Stimulated activated CD4-positive, alpha-beta T cell treated with anti-CD3 and anti-CD28 coated beads, Interleukin-1b, Interleukin-23, amount 100 ng/mL, for 4 hours (primary cell): Measurements from ENCODE around the gene PMF1.

Source experiments
- DNase-seq, 2 donors: peaks; one replicate each; pipeline ENCODE4 v3.0.0-alpha.2; 2020; ENCODE audit warnings: low read depth in 2 of 2

The PMF1 gene

DNA sequence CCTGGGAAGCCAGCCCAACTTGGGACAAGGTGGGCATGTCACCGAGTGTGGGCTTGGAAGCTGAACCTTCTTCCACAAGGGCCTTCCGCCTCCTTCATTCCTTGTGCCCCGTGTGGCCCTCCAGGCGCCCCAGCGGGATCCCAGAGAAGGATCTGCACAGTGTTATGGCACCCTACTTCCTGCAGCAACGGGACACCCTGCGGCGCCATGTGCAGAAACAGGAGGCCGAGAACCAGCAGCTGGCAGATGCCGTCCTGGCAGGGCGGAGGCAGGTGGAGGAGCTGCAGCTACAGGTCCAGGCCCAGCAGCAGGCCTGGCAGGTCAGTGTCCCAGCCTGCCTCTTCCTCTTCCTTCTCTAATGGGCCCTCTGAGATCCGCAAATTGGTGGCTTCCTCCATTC lies 23.4 kb downstream of the PMF1 start:
- no peak for DNase-seq

DNA sequence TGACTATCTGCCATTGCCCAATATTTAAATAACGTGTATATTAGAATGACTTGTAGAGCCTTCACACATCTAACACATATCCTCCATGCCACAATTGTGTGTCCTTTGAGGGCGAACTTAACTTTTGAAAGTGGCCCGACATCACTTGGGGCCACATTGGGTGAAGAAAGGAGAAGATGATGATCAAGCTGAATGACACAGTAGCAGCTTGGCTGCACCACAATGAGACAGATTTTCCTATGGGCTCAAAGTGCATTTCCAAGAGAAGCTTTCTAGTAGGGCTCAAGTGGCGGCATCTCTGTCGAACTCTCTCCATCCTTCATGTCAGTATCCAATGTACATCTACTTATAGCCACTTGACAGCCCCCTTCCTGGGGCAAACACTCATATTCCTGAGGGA lies 25.4 kb downstream of the PMF1 start:
- DNase-seq: no peak

DNA sequence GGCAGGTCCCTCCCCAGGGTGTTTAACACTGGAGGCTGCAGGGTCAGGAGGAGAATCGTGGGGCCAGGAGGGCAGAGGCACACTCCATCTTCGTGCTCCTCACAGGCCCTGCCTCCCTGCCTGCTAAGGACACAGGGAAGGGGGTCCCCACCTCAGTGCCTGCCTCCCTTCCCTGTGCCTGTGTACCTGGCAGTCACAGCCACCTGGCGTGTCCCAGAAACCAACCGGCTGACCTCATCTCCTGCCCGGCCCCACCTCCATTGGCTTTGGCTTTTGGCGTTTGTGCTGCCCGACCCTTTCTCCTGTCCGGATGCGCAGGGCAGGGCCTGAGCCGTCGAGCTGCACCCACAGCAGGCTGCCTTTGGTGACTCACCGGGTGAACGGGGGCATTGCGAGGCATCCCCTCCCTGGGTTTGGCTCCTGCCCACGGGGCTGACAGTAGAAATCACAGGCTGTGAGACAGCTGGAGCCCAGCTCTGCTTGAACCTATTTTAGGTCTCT lies 28.6 kb downstream of the PMF1 start:
- DNase-seq: no peak

DNA sequence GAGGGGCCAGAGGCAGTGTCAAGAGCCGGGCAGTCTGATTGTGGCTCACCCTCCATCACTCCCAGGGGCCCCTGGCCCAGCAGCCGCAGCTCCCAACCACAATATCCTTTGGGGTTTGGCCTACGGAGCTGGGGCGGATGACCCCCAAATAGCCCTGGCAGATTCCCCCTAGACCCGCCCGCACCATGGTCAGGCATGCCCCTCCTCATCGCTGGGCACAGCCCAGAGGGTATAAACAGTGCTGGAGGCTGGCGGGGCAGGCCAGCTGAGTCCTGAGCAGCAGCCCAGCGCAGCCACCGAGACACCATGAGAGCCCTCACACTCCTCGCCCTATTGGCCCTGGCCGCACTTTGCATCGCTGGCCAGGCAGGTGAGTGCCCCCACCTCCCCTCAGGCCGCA lies 29.1 kb downstream of the PMF1 start, which contains the start of gene BGLAP:
BGLAP (plus strand) TSS at position 259 of the 400 bp plus-strand sequence; CDS start at position 307, 48 bp downstream.
- no peak for DNase-seq

DNA sequence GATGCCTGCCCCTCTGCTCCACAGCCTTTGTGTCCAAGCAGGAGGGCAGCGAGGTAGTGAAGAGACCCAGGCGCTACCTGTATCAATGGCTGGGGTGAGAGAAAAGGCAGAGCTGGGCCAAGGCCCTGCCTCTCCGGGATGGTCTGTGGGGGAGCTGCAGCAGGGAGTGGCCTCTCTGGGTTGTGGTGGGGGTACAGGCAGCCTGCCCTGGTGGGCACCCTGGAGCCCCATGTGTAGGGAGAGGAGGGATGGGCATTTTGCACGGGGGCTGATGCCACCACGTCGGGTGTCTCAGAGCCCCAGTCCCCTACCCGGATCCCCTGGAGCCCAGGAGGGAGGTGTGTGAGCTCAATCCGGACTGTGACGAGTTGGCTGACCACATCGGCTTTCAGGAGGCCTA lies 29.9 kb downstream of the PMF1 start:
- no peak for DNase-seq

DNA sequence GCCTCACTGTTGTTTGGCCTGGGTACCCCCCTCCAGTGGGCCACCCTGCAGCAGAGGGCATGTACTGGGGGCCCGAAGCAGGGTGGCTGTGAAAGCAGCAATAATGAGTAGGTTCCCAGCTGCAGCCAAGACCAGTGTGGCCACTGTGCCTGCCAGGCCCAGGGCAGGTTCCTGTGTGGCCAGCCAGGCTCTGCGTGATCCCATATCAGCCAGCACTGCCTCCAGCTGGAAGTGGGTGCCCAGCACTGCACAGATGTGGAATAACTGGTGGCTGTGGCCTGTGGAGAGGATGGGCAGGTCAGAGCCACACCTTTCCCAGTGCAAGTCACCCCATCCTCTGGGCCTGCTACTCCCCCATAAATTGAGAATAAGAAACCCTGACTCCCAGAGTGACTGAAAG lies 31.3 kb downstream of the PMF1 start:
- DNase-seq: no peak

DNA sequence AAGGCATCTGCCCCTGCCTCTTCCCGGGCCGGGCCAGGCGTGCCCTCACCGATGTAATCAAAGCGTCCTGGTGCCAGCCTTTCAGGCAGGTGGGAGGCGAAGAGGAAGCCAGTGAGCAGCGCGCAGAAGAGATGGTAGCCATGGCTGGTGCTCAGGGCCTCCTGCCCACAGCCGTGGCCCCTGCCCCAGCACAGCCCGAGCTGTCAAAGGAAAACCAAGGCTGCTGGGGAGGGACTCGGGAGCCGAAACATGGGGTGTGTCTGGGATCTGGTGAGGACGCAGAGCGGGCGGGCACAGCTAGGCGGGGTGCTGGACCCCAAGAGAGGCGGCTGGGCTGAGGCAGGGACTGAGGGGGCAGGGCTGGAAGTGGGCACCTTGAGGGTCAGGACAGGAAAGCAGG lies 31.9 kb downstream of the PMF1 start:
- DNase-seq: no peak

DNA sequence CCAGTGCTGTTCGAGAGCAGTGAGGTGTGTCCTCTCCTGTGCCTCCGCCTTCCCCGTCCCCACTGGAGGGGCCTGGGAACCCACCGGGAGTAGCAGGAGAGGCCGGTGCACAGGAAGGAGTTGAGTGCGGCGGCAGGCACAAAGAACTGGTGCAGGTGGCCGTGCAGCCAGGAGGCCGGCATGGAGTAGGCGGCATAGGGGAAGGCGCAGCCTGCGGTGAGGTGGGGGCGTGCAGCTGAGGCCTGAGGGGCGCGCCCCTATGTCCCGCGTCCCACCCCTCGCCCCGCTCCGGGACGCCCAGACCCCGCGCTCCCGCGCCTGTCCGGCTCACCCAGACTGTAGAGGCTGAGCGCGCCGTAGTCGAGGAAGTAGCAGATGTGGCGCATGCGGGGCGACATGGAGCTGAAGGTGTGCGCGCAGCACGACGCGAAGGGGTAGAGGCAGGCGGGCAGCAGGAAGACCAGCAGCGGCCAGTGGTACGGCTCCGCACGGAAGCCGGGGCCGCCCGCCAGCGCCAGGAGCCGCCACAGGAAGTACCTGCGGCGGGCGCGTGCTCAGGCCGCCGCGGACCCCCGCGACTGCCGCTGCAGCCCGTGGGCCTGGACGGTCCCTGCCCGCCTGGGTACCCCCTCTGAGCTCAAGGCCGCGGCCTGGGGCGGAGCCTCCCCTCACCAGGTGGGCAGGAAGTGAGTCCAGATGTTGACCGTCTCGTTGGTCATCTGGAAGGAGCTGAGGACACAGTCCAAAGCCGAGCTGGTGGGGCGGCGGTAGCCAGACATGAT lies 32.8 kb downstream of the PMF1 start:
- no peak for DNase-seq

DNA sequence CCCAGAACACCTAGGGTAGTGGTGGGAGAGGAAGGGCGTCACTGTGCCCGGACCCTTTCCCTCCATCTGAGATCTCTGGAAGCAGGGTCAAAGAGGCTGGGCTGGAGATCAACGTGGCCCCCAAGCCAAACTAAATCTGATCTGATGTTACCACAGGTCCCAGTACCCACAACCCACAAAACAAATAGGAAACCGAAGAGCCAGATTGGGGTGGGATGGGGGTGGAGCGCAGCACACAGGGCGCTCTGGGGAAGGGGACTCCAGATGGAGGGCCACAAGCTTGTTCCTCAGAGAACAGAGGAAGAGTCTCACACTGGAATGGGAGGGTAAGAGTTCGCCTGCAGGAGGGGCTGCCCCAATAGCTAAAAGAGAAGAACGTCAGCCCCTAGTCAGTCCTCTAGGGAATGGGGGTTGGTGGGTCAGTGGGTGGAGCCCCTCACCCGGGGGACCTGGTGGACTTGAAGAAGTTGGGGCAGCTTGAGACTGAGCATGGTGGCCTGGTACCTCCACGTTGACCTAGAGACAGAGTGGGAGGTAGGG lies 33.5 kb downstream of the PMF1 start:
- DNase-seq: no peak

DNA sequence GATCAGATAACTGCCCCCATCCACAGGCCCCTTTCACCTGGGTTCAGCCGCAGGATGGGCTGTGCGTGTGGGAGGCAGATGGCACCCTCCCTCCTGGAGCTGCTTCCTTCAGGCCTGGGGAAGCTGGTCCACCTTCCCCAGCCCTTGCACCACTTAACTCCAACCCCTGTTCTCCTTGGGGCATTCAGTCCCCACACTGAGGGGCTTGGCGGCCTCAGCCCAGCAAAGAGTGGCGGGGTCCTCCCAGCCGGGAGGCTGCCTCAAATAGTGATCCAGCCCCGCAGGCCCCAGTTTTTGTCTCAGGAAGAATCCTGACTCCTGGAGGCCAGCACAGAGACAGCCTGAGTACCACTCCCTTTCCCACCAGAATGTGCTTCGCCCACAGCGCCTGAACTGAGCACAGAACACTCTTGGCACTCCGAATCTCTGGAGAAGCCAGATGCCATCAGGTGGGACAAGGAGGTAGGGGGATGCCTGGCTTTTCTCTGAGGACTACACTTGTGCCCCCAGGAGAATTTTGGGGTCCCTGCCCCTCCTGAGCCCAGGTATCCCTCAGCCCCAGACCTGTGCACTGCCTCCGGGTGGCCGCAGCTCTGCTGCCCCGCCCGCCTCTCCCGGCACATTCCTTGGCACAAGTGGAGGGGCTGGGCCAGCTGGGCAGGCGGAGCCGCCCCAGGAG lies 34.1 kb downstream of the PMF1 start:
- DNase-seq: no peak

DNA sequence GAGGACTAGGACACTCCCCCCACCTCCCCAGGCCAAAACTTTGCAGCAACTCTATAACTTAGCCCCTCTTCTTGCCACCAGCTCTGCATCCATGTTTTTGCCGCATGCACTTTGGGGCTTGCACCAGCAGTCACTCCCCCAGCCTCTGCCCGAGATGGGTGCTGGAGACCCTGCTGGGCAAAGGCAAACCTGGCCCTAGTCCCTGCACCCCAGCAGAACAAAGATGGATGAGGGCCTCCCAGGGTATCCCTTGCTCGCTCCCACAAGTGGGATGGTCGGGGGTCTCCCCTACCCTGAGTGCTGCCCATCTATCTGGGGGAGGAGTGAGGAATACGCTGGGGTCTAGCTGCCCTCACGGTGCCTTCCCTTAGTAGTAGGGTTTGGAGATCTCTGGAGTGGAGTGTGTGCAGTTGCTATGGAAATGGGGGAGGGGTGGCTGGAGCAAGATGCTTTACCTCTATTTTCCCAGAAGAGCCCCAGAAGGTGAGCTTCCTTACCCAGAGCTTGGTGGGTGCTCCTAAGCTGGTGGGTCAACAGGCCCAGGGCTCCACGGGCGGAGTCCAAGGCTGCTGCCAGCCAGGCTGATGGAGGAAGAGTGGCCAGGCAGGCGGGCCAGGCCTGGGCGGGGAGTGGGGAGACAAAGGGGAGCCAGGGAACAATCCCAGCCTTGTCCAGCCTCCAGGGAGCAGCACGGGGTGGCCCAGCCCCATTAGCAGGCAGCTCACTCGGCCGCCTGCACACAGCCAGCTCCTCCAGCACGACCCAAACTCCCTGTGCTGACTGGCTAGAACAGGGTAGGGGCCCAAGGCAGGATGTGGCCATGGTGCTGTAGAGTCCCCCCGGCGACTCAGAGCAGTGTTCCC lies 34.9 kb downstream of the PMF1 start, which contains the start of gene PAQR6:
PAQR6 (minus strand) TSS at position 597 of the 863 bp plus-strand sequence. CDS start 1,325 bp downstream, outside the sequence.
- DNase-seq: no peak

DNA sequence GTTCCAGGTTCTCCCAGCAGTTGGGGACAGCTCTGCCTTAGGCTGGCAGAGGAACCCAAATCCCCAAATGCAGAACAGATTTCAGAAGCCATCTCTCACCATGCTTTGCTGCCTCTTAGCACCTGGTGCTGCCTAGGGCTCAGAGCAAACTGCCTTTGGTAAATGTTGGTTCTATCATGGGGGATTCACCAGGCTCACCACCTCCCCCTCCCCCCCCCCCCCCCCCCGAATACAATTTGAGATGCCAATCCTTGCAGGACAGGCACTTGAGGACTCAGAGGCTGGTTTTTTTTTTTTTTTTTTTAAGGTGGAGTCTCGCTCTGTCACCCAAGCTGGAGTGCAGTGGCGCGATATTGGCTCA lies 35.5 kb downstream of the PMF1 start:
- DNase-seq: no peak

DNA sequence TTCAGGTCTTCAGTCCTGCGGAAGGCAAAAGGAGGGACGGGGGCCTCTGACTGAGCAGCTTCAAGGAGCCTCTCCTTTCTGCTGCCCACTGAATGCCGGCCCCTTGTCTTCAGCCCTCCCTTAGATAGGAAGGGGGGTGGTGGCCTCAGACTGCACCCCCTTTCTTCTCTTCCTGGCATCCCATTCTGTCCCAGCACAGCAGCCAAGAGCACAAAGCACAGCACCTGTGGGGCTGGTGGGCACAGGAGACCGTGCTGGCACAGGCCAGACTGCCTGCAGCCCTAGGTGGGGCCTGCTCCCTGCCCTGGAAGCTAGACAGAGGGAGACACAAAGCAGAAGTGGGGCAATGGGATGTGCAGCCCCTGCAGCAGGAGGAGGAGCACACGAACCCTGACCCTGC lies 36.8 kb downstream of the PMF1 start:
- DNase-seq: no peak

DNA sequence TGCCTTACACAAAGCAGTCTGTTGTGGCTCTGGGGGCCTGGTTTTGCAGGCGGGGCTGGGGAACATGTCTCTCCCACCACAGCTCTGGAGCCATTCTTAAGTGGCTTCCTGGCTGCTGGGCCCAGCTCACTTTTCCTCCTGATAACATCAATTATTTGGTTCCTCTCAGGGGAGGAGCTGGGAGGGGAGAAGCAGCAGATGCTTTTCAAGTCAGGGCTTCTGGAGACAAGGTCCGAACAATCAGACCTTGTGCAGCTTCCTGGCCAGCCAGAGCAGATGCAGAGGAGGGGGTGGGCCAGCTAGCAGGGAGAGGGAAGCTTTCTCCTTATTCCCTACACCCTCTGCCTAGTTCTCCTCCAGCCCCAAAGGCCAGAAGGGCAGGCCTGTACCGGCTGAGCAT lies 38.7 kb downstream of the PMF1 start:
- no peak for DNase-seq

DNA sequence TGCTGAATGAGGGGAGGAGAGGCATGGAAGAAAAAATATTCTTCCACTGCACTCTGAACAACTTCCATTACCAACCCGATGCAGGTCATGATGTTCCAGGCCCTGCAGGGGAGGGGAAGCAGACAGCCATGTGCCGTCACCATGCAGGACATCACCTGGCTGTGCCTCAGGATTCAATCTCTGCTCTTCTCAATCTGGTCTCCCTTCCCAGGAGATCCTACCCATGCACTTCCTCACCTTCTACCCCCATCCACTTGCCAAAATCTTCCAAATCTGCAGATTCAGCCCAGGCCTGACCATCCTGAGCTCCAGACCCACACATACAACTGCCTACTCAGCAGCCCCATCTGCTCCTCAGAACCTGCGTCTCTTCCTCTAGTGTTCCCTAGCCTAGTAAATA lies 40.8 kb downstream of the PMF1 start:
- DNase-seq: no peak

DNA sequence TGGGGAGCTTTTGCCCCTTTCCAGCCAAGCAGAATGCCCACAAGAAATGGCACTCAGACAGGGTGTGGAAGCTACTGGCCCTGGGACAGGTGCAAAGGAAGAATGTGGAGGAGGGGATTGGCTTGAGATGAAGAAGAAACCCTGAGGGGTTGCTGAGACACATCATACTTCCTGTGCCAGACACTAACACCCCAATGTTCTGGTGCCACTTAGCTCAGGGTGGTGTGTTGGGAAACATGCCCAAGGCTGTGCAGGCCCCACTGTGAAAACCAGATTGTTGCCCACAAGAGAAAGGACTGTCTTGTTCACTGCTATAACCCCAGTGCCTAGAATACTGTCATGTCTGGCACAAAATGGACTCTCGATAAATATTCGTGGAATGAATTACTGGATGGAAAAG lies 44.9 kb downstream of the PMF1 start:
- DNase-seq: no peak

DNA sequence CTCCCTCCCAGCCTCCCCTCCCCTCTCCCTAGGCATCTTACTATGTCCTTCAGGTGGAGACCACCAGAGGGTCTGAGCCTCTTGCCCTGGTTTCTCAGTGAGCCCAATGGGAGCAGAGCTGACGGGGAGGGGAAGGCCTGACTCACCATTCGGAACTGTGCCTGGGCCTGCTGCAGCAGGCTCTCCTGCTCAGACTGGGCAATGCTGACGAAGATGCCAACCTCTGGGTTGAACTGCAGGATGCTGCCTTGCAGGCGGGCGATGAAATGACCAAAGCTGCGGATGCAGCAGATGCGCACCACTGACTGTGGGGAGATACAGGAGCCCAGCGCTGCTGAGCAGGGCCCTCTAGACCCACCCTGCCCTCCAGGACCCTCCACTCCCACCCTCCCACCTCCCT lies 46.1 kb downstream of the PMF1 start:
- no peak for DNase-seq

DNA sequence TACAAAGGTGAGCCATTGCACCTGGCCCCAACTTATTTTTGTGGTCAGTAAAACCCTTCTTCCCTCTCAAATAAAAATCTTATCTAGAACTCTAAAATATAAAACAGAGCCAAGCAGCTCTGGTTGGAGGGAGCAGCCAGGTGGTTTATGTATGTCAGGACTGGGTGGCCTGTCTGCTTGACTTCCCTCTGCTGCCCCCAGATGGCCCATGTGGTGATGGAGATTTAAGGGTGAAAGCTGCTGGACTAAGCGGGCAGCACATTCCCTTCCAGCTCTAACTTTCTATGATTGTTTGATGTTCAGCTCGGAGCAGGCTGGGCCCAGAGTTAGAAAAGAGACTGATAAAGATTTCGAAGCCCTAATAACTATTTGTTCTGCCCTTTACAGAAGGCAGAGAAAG lies 47.0 kb downstream of the PMF1 start:
- DNase-seq: no peak

DNA sequence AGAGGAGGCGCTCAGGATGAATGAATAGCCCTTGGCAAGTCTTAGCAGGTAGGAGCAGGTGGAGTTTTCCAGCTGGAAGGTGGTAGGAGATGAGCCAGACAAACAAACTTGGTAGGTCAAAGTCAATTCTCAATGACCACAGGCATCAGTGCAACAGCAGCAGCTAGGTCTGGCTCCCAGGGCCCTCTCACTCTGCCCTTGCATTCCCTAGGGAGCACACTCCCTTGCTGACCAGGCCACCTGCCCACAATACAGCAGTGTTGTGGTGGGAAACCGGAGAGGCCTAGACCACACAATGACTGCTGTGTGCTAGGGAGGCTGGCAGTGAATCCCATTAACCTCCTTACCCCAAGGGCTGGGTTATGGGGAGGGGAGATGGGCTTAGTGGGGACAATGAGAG lies 48.1 kb downstream of the PMF1 start:
- no peak for DNase-seq

DNA sequence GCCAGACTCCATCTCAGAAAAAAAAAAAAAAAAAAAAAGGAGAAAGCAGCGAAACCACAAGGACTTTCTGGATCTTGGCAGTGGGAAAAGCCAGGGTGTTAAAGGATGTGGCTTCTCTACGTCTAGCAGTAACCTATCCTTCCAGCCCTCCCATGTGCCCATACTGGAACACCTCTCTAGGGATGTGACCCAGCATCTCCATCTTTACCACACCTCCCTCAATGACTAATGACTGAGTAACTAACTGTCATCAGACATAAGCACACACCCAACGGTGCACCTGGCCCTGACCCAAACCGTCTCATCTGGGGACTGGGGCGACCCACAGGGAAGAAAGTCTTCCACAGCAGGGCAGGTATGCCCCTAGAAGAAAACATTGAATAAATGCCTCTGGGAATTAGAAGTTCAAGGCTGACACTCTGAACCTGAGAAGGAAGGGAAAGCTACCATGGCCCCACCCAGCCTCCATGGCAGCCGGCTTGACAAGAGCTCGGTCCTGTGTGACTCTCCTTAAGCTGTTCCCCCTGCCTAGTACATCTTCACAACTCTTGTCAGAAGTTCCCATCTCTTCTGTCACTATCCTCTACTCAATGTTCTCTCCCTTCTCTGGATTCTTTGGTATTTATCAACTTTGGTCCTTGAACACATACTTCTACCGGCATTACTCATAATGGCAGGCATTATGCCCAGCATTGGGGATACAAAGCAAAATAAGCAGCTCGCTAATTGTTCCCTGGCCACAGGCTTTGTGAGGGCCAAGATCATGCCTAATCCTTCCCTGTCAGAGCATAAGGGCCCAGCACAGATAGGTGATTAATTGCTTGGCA lies 49.9 kb downstream of the PMF1 start:
- DNase-seq: no peak

DNA sequence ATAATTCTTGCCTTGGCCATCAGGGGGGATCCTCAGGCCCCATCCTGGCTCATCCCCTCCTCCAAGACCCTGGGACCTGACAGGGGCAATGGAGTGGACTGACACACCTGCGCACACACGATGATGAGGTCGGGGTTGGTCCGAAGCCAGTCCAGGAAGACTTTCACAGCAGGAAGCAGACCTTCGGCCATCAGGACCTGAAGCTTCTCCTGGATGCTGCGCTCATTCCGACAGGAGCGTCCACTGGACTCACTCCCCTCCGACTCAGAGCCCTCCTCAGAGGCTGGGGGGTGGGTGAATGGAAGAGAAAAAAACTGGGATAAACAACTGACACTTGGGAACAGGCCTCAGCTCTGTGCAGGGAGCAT lies 50.5 kb downstream of the PMF1 start:
- DNase-seq: no peak
